Activated naive CD4-positive, alpha-beta T cell treated with anti-CD3 and anti-CD28 coated beads, Interleukin-2, amount 10 ng/mL, durations not matched to agents 7 days and 5 days (primary cell): ENCODE results near the gene PATJ.
"Not testable (repeated sequence)": the region's sequence is repeated elsewhere in the genome, so short reads cannot be mapped to it uniquely, and the experiment has no call there.

Source experiments
- CTCF ChIA-PET: fragments of 350-600 bp; sonication (Branson Sonifier 250); formaldehyde crosslinking; loops from one replicate; lab custom pipeline; 2021; ENCODE audit warnings: antibody characterized with exemption; lab: Charles Lee
- DNase-seq: peaks from one replicate; pipeline ENCODE4 v3.0.0-alpha.2; 2020
- H3K27ac Mint-ChIP-seq: one replicate; pipeline ENCODE4 v1.8.0; 2021; ENCODE audit warnings: mild to moderate bottlenecking, moderate library complexity, mixed read lengths
- H3K27me3 Mint-ChIP-seq: one replicate; pipeline ENCODE4 v1.8.0; 2021; ENCODE audit warnings: mild to moderate bottlenecking, mixed read lengths
- H3K36me3 Mint-ChIP-seq: one replicate; pipeline ENCODE4 v1.8.0; 2021; ENCODE audit warnings: mixed read lengths
- H3K4me1 Mint-ChIP-seq: one replicate; pipeline ENCODE4 v1.8.0; 2021; ENCODE audit warnings: mixed read lengths
- H3K4me3 Mint-ChIP-seq: one replicate; pipeline ENCODE4 v1.8.0; 2021; ENCODE audit warnings: mild to moderate bottlenecking, moderate library complexity, mixed read lengths
- H3K9me3 Mint-ChIP-seq: one replicate; pipeline ENCODE4 v1.8.0; 2021; ENCODE audit warnings: mixed read lengths

The PATJ gene

DNA sequence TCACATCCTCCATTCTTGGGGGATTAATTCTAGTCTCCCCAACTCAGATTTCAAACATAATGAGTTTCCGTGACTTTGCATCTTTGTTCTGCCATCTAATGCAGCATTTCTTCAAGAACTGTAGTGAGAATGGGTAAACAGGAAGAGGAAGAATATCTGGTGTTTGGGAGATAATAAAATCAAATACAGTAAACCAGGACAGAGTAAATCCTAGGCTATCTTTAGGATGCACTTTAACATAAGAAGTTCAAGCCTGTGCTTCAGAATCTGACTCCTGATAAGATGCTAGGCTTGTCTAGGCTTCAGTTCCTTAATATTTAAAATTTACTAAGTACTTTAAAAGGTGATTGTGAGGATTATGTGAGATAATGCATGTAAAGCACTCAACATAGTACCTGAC lies 27.9 kb downstream of the PATJ start:
- H3K27ac Mint-ChIP-seq: no peak overlapping the region
- no peaks in the 10 kb centered on the region for H3K27me3 Mint-ChIP-seq
- no peaks in the 10 kb centered on the region for H3K36me3 Mint-ChIP-seq
- H3K4me3 Mint-ChIP-seq: no peak overlapping the region
- no peaks in the 10 kb centered on the region for H3K9me3 Mint-ChIP-seq
- CTCF ChIA-PET: no interaction called here
- DNase-seq: no peak
- H3K4me1 Mint-ChIP-seq: peaks cover 3% of the 10 kb centered on the region

- H3K9me3 Mint-ChIP-seq: no peaks in the 10 kb centered on the region
- CTCF ChIA-PET: no interaction called here
- no peaks in the 10 kb centered on the region for H3K27me3 Mint-ChIP-seq
- peaks cover 7% of the 10 kb centered on the region for H3K4me1 Mint-ChIP-seq
- no peak overlapping the region for H3K27ac Mint-ChIP-seq
- no peak overlapping the region for H3K4me3 Mint-ChIP-seq
- H3K36me3 Mint-ChIP-seq: peaks cover 1% of the 10 kb centered on the region
- DNase-seq: no peak
Observed at GRCh38 chr1:61776091-61776490, 33.8 kb downstream of the PATJ start.

DNA sequence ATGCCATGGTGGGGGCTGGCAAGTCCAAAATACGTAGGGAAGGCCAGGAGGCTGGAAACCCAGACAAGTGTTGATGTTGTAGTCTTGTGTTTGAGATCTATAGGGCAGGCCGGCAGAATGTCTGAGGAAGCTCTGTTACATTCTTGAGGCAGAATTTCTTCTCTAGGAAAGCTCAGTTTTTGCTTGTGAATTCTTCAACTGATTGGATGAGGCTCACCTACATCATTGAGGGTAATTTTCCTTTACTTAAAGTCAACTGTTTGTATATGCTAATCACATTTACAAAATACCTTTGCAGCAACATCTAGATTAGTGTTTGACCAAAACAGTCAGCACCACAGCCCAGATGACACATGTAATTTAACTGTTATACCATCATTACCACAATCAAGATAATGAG lies 37.0 kb downstream of the PATJ start:
- CTCF ChIA-PET: no interaction called here
- no peak overlapping the region for H3K4me3 Mint-ChIP-seq
- peaks cover 37% of the 10 kb centered on the region for H3K4me1 Mint-ChIP-seq
- H3K9me3 Mint-ChIP-seq: no peaks in the 10 kb centered on the region
- no peak for DNase-seq
- no peaks in the 10 kb centered on the region for H3K27me3 Mint-ChIP-seq
- H3K36me3 Mint-ChIP-seq: peaks cover 3% of the 10 kb centered on the region
- H3K27ac Mint-ChIP-seq: no peak overlapping the region

- Mint-ChIP-seq H3K4me3 (no peak overlapping the region), H3K27me3 (no peaks in the 10 kb centered on the region), H3K27ac (no peak overlapping the region), H3K4me1 (peaks cover 42% of the 10 kb centered on the region), H3K9me3 (no peaks in the 10 kb centered on the region), H3K36me3 (peaks cover 4% of the 10 kb centered on the region)
- no peak for DNase-seq
- CTCF ChIA-PET: no interaction called here
Observed at GRCh38 chr1:61781151-61781550, 38.9 kb downstream of the PATJ start.

DNA sequence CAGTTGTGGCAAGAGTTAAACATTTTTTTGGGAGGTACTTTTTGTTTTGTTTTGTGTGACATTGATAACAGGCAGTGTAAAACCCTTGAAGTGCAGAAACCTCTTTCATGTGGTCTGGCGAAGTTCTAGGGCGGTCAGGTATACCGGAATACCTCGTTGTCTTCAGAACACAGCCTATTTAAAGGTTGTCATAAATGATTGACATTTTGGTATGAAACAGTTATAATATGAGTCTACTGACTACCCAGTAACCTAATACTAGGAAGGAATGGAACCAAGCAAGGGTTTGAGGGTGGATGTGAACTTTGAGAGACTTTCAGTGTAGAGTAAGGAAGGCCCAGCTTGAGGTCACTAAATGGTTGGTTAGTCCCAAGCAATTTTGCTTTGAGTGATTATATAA lies 40.5 kb downstream of the PATJ start:
- peak overlapping the region; percentile 19 for H3K4me3 Mint-ChIP-seq
- H3K9me3 Mint-ChIP-seq: no peaks in the 10 kb centered on the region
- CTCF ChIA-PET: no interaction called here
- DNase-seq: peak; percentile 80
- no peaks in the 10 kb centered on the region for H3K27me3 Mint-ChIP-seq
- H3K36me3 Mint-ChIP-seq: peaks cover 5% of the 10 kb centered on the region
- peak overlapping the region; percentile 75 for H3K27ac Mint-ChIP-seq
- H3K4me1 Mint-ChIP-seq: peaks cover 43% of the 10 kb centered on the region

DNA sequence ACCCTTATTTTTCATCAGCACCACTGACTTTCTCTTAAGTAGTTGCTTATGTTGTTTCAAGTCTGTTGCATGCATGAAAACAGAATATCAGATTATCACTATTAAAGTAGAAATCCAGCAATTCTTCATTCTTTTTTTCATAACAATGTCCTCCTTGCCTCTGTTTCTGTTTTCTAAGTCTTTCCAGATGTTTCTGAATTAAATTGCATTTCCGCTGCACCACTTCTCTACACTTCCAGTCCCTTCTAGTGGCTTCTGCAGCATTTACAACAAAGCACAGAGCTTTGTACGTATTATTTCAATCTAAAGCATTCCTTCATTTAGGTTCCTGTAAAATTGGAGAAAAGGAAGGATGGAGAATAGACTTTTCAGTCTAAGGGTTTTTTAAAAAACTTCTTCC lies 42.4 kb downstream of the PATJ start:
- H3K4me1 Mint-ChIP-seq: peaks cover 45% of the 10 kb centered on the region
- no peak for DNase-seq
- no peak overlapping the region for H3K4me3 Mint-ChIP-seq
- CTCF ChIA-PET: interaction anchor here (0.6 kb wide), 1 partner anchor 55 kb away, joined by 3 read pairs; no protein-coding TSS in a partner anchor
- H3K27ac Mint-ChIP-seq: no peak overlapping the region
- no peaks in the 10 kb centered on the region for H3K9me3 Mint-ChIP-seq
- peaks cover 8% of the 10 kb centered on the region for H3K36me3 Mint-ChIP-seq
- no peaks in the 10 kb centered on the region for H3K27me3 Mint-ChIP-seq

DNA sequence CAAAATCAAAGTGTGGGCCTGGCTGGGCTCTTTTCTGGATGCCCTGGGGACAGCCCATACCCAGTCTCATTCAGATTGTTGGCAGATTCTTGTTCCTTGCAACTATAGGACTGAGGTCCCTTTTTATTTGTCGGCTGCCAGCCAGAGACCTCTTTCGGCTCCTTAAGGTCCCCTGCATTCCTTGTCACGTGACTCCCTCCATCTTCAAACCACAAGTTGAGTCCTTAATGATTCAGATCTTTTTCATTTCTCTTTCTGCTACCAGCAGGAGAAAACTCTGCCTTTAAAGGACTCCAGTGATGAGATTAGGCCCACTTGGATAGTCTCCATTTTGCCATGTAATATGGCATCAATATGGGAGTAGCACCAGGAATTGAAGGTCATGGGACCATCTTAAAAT lies 48.6 kb downstream of the PATJ start:
- CTCF ChIA-PET: no interaction called here
- no peak overlapping the region for H3K4me3 Mint-ChIP-seq

GRCh38 chr1:61797045-61797755 lies 54.9 kb downstream of the PATJ start:
- Mint-ChIP-seq H3K27me3 (no peaks in the 10 kb centered on the region), H3K27ac (no peak overlapping the region), H3K9me3 (peaks cover 4% of the 10 kb centered on the region), H3K4me3 (no peak overlapping the region), H3K4me1 (peaks cover 11% of the 10 kb centered on the region), H3K36me3 (peaks cover 17% of the 10 kb centered on the region)
- no peak for DNase-seq
- CTCF ChIA-PET: no interaction called here

More for the DNA sequence above, 48.6 kb downstream of the PATJ start:
- H3K27ac Mint-ChIP-seq: no peak overlapping the region
- H3K4me1 Mint-ChIP-seq: peaks cover 5% of the 10 kb centered on the region
- no peaks in the 10 kb centered on the region for H3K9me3 Mint-ChIP-seq
- H3K36me3 Mint-ChIP-seq: peaks cover 7% of the 10 kb centered on the region
- no peak for DNase-seq
- no peaks in the 10 kb centered on the region for H3K27me3 Mint-ChIP-seq

DNA sequence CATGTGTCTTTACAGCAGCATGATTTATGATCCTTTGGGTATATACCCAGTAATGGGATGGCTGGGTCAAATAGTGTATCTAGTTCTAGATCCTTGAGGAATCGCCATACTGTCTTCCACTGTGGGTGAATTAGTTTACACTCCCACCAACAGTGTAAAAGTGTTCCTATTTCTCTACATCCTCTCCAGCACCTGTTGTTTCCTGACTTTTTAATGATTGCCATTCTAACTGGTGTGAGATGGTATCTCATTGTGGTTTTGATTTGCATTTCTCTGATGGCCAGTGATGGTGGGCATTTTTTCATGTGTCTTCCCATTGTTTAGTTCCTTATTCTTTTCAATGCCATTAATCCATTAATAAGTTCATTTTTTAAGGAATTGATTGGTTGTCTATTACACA lies 58.8 kb downstream of the PATJ start:
- H3K9me3 Mint-ChIP-seq, H3K27ac Mint-ChIP-seq, H3K27me3 Mint-ChIP-seq, CTCF ChIA-PET, DNase-seq, H3K4me3 Mint-ChIP-seq: not testable (repeated sequence)
- Mint-ChIP-seq H3K36me3 (peaks cover 16% of the 10 kb centered on the region), H3K4me1 (peaks cover 11% of the 10 kb centered on the region)

- CTCF ChIA-PET: interaction anchor here (0.7 kb wide), 1 partner anchor 12 kb away, joined by 3 read pairs; no protein-coding TSS in a partner anchor
- no peaks in the 10 kb centered on the region for H3K9me3 Mint-ChIP-seq
- DNase-seq: no peak
- no peaks in the 10 kb centered on the region for H3K4me1 Mint-ChIP-seq
- no peaks in the 10 kb centered on the region for H3K27me3 Mint-ChIP-seq
- H3K36me3 Mint-ChIP-seq: peaks cover 1% of the 10 kb centered on the region
- no peak overlapping the region for H3K4me3 Mint-ChIP-seq
- H3K27ac Mint-ChIP-seq: no peak overlapping the region
Observed at GRCh38 chr1:61807606-61808140, 65.4 kb downstream of the PATJ start.

DNA sequence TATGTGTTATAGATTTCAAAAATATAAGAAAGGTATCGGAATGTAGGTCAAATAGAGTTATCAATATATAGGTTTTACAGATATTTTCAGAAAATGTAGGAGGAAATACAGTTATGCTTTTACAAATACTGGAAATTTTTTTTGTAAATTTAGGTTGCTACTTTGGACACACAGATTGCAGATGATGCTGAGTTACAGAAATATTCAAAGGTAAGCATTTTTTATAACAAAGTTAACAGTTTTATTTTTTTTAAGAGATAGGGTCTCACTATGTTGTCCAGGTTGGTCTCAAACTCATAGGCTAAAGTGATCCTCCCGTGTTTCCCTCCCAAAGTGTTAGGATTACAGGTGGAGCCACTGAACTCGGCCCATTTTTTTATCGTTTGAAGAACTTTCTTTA lies 66.0 kb downstream of the PATJ start:
- Mint-ChIP-seq H3K9me3 (no peaks in the 10 kb centered on the region), H3K4me1 (no peaks in the 10 kb centered on the region), H3K4me3 (no peak overlapping the region), H3K27ac (no peak overlapping the region), H3K27me3 (no peaks in the 10 kb centered on the region), H3K36me3 (peaks cover 1% of the 10 kb centered on the region)
- no peak for DNase-seq
- CTCF ChIA-PET: no interaction called here

DNA sequence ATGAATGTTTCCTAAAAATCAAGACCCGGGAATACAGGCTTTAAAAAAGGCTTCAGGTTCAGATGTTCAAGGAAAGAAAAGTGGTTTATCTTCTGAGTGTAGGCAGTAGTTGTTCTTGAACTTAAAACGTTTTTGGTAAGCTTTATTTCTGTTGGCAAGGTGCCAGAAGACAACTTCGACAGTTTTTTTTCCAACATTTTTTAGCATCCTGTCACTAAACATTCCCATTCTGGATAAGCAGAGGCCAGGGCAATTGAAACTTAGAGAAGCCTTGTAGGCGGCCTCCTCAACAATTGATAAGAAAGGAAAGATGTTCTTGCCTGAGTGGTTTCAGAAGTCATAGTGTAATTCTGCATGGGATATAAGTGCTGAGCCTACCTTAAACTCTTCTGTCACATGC lies 66.7 kb downstream of the PATJ start:
- Mint-ChIP-seq H3K4me3 (no peak overlapping the region), H3K9me3 (no peaks in the 10 kb centered on the region), H3K36me3 (peaks cover 1% of the 10 kb centered on the region), H3K27me3 (no peaks in the 10 kb centered on the region), H3K4me1 (no peaks in the 10 kb centered on the region), H3K27ac (no peak overlapping the region)
- CTCF ChIA-PET: no interaction called here
- DNase-seq: no peak

- CTCF ChIA-PET: no interaction called here
- H3K36me3 Mint-ChIP-seq: no peaks in the 10 kb centered on the region
- no peaks in the 10 kb centered on the region for H3K9me3 Mint-ChIP-seq
Observed at GRCh38 chr1:61812916-61813315, 70.6 kb downstream of the PATJ start.

DNA sequence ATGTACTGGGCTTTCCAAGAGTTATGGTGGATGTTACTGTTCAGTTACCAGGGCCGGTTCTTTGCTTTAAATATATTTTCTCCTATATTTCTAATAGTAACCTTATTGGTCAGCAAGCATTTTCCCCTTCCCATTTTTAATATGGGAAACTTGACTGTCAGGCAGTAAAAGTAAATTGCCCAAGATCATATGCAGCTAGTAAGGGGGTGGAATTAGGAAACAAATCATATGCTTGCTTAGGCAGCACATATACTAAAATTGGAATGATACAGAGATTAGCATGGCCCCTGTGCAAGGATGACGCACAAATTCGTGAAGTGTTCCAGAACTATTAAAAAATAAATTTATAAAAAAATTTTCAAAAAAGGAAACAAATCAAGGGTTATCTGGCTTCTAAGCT lies 73.9 kb downstream of the PATJ start:
- no peak for DNase-seq
- CTCF ChIA-PET: no interaction called here
- no peaks in the 10 kb centered on the region for H3K27me3 Mint-ChIP-seq
- no peaks in the 10 kb centered on the region for H3K4me1 Mint-ChIP-seq
- no peaks in the 10 kb centered on the region for H3K9me3 Mint-ChIP-seq
- no peak overlapping the region for H3K4me3 Mint-ChIP-seq
- no peaks in the 10 kb centered on the region for H3K36me3 Mint-ChIP-seq
- H3K27ac Mint-ChIP-seq: no peak overlapping the region

More at GRCh38 chr1:61812916-61813315, 70.6 kb downstream of the PATJ start:
- H3K27ac Mint-ChIP-seq: no peak overlapping the region
- H3K4me3 Mint-ChIP-seq: no peak overlapping the region
- H3K4me1 Mint-ChIP-seq: no peaks in the 10 kb centered on the region
- no peak for DNase-seq
- H3K27me3 Mint-ChIP-seq: no peaks in the 10 kb centered on the region

DNA sequence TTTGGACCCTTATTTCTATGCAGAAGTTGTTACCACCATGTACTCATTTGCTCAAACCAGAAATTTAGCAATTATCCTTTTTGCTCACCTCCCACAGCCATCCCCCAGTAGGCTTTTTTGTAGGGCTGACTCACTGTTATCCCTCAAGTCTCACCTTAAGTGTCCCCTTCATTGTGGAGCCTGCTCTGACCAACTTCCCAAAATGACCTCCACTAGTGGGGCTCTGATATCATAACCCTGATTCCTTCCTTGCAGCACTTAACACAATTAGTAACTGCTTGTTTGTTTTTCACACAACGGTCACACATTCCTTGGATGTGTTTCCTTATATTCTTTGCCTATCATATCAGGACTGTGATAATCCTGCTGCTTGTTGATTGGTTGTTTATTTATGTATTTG lies 76.7 kb downstream of the PATJ start:
- Mint-ChIP-seq H3K9me3 (no peaks in the 10 kb centered on the region), H3K27ac (no peak overlapping the region), H3K4me3 (no peak overlapping the region), H3K36me3 (peaks cover under 1% of the 10 kb centered on the region), H3K4me1 (no peaks in the 10 kb centered on the region), H3K27me3 (no peaks in the 10 kb centered on the region)
- no peak for DNase-seq
- CTCF ChIA-PET: no interaction called here
